Body of pancreas (tissue), 4 donors: ENCODE measurements around the gene TNFRSF25. TPM values are rescaled to one million over a fixed set of nuclear protein-coding genes. Genes with fewer than 3 reads are reported as not detected.
"Not testable (repeated sequence)": the region's sequence is repeated elsewhere in the genome, so short reads cannot be mapped to it uniquely, and the experiment has no call there.

ENCODE experiments used
- ATAC-seq: fragments of 150-250 bp; one replicate; pipeline ENCODE4 v1.9.1; 2016
- DNase-seq, 4 donors: peaks; one replicate each; pipeline ENCODE4 v3.0.0-alpha.2; 2019
- H3K27ac ChIP-seq, 4 donors: fragments of 200-600 bp; sonication (generic); 1 replicate in 3 of 4; 2 replicates in 1 of 4; pipeline versions ENCODE4 v1.5.1 to v1.6.1; 2016 to 2019; ENCODE audit warnings: mild to moderate bottlenecking in 1 of 4, mixed read lengths in 1 of 4, moderate library complexity in 1 of 4
- H3K27me3 ChIP-seq, 2 donors: fragments of 200-600 bp; sonication (generic); one replicate each; pipeline ENCODE4 v1.6.0; 2016; ENCODE audit warnings: mild to moderate bottlenecking in 1 of 2
- H3K36me3 ChIP-seq, 2 donors: fragments of 200-600 bp; sonication (generic); replicated peaks in 1 of 2; 2 replicates each; pipeline ENCODE4 v1.5.1; 2016; ENCODE audit warnings: low read depth in 2 of 2; ENCODE audit not compliant: insufficient read depth in 1 of 2
- H3K4me1 ChIP-seq: fragments of 200-600 bp; sonication (generic); one replicate; pipeline ENCODE4 v1.6.0; 2016
- H3K4me3 ChIP-seq, 2 donors: fragments of 200-600 bp; sonication (generic); 1 replicate in 1 of 2; 2 replicates in 1 of 2; pipeline ENCODE4 v1.5.1; 2016 to 2019
- H3K9me3 ChIP-seq, 3 donors: fragments of 200-600 bp; sonication (generic); 1 replicate in 2 of 3; 2 replicates in 1 of 3; pipeline ENCODE4 v1.5.1; 2016
- CTCF ChIP-seq, 7 experiments: fragments of 450-650 bp in 4 of 7; fragments of 200-600 bp in 3 of 7; sonication (generic) in 3 of 7; IDR thresholded peaks; one replicate each; pipeline ENCODE4 v1.5.1; 2016 to 2019; ENCODE audit warnings: antibody characterized with exemption in 7 of 7
- POLR2A ChIP-seq, 3 donors: fragments of 450-650 bp; IDR thresholded peaks; one replicate each; pipeline ENCODE4 v1.6.1; 2016; ENCODE audit warnings: antibody characterized with exemption in 3 of 3, mild to moderate bottlenecking in 2 of 3
- WGBS, 2 donors: methylation state at CpG; one replicate each; pipeline ENCODE4 v1.1.5; 2017; 5-methylcytosine and 5-hydroxymethylcytosine counted together
- intact Hi-C: fragments of 100-400 bp; cut with DNase I; formaldehyde crosslinking; loops from one replicate; pipeline ENCODE4 v1.15.1; 2023
- total RNA-seq, 2 donors: library from RNA; depleted of rRNA; stranded (reverse); fragments of >200 nt; gene quantifications; one replicate each; pipeline ENCODE4 v1.1.0, GENCODE V29; 2016

TNFRSF25 gene
- total RNA-seq, 2 donors from 2014 or later = 4.2 to 23.1 TPM

DNA sequence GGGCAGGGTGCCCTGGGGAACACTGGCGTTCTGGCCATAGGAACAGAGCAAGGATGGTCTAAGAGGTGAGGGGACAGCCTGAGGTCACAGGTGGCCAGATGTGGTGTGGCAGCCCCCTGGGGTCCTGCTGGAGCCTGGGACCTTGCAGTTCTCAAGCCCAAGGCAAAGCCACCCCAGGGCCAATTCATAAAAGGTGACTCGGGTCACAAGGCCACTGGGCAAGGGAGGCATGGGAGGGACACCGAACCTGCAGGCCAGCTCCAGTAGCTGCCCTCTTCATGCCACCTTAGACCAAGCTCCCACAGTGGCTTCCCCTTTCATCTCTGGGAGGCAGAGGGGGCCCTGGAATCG is 19.3 kb downstream of the TNFRSF25 start:
- intact Hi-C loops = no loop called here
- WGBS, 2 donors = 66 to 91% methylated on average over 1 to 4 of the region's 4 CpGs
- no peaks in the 10 kb centered on the region for H3K9me3 ChIP-seq
- H3K36me3 ChIP-seq = no peaks in the 10 kb centered on the region
- ATAC-seq (no peak), DNase-seq (no peak)
- peaks cover 27% of the 10 kb centered on the region for H3K4me1 ChIP-seq
- no peak overlapping the region for H3K4me3 ChIP-seq
- TF ChIP-seq POLR2A (IDR thresholded peaks at IDR 0.05) (no peak), CTCF (IDR thresholded peaks at IDR 0.05) (no peak)
- H3K27ac ChIP-seq = peak overlapping the region in 1 of 4 donors; percentile 25
- H3K27me3 ChIP-seq = peaks cover 0 to 20% of the 10 kb centered on the region in 2 donors

DNA sequence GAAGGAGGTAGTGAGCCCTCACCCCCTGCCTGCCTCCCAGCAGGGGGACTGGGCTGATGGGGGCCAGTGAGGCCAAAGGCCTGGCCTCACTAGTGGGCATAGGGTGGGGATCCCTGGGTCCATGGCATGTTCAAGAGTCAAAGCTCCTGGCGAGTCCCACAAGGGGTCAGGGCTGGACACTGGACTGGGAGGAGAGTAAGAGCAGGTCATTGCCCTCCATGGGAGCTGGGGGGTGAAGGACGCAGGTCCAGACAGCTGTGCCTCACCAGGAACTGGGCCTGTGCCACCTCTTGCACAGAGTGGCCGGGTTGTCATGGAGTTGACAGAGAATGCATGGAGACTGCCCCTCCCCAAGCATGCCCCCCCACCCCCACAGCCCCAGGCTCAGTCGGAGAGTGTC is 20.0 kb downstream of the TNFRSF25 start:
- intact Hi-C loops, DNase-seq, H3K4me3 ChIP-seq, ATAC-seq, H3K9me3 ChIP-seq, H3K27ac ChIP-seq, H3K36me3 ChIP-seq: not testable (repeated sequence)
- WGBS, 2 donors = 43 to 58% methylated on average over 1 to 3 of the region's 4 CpGs
- H3K4me1 ChIP-seq = peaks cover 22% of the 10 kb centered on the region
- H3K27me3 ChIP-seq = peaks cover 0 to 20% of the 10 kb centered on the region in 2 donors

- H3K27ac ChIP-seq = no peak overlapping the region
- no peak overlapping the region for H3K4me3 ChIP-seq
- H3K36me3 ChIP-seq = no peaks in the 10 kb centered on the region
- WGBS, 2 donors = 35 to 36% methylated on average over 6 to 19 of the region's 19 CpGs
- H3K27me3 ChIP-seq = peaks cover 0 to 20% of the 10 kb centered on the region in 2 donors
- H3K9me3 ChIP-seq = no peaks in the 10 kb centered on the region
- intact Hi-C loops = no loop called here
- H3K4me1 ChIP-seq = peaks cover 24% of the 10 kb centered on the region
- ATAC-seq (peak; percentile 43), DNase-seq (peak; percentile 56 to 73 (median 58))
- TF ChIP-seq CTCF (IDR thresholded peaks at IDR 0.05) (peak; percentile 22 to 62 (median 42)), POLR2A (IDR thresholded peaks at IDR 0.05) (no peak)
These were observed 20.8 kb downstream of the TNFRSF25 start for GRCh38 chr1:6445062-6445763.

GRCh38 chr1:6444377-6444776 is 21.6 kb downstream of the TNFRSF25 start:
- ATAC-seq = no peak

More at GRCh38 chr1:6444377-6444776, 21.6 kb downstream of the TNFRSF25 start:
- TF ChIP-seq CTCF (IDR thresholded peaks at IDR 0.05) = no peak
- no peak for TF ChIP-seq POLR2A (IDR thresholded peaks at IDR 0.05)
- Histone ChIP-seq H3K9me3 (no peaks in the 10 kb centered on the region), H3K27ac (no peak overlapping the region), H3K27me3 (peaks cover 0 to 20% of the 10 kb centered on the region in 2 donors), H3K4me3 (no peak overlapping the region), H3K36me3 (no peaks in the 10 kb centered on the region), H3K4me1 (peaks cover 27% of the 10 kb centered on the region)
- no peak for DNase-seq
- 86 to 92% methylated on average over 4 to 15 of the region's 15 CpGs for WGBS, 2 donors
- intact Hi-C loops = no loop called here
